Measurements from ENCODE around the gene EXOC4.

Gene EXOC4

GRCh38 chr7:133529861-133530260 is 277.0 kb downstream of the EXOC4 start:
- Histone ChIP-seq H3K27ac (ENCODE audit: low read depth, low read length) (no peak overlapping the region), H3K4me1 (ENCODE audit: control insufficient read depth, insufficient read depth, low read length) (no peaks in the 10 kb centered on the region), H3K27me3 (ENCODE audit: control insufficient read depth, insufficient read depth, low read length) (no peaks in the 10 kb centered on the region)

DNA sequence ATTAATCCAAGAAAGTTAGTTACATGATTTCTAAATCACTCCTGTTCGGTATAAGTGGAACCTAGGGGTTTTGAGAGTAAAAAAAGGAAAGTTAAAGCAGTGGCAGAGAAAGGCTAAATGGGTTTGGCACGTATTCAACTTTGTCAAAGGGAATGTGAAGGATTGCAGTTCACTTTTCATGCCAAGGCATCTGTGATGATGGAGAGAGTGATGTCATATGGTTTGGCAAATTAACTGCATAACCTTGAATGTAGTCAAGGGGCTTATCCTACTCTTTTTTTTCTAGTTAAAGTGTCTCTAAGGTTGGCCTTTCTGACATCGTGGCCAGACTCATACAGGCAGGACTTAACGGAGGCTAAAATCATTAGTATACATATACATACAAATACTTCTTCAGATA is 277.8 kb downstream of the EXOC4 start:
- H3K9me3 ChIP-seq (ENCODE audit: control insufficient read depth, insufficient read depth, low read depth, low read length) = no peaks in the 10 kb centered on the region

More at GRCh38 chr7:133529861-133530260, 277.0 kb downstream of the EXOC4 start:
- Histone ChIP-seq H3K36me3 (ENCODE audit: control insufficient read depth, insufficient read depth, low read length) (no peaks in the 10 kb centered on the region), H3K9ac (ENCODE audit: low read length) (no peak overlapping the region), H3K4me3 (ENCODE audit: low read depth, low read length) (no peak overlapping the region), H3K9me3 (ENCODE audit: control insufficient read depth, insufficient read depth, low read depth, low read length) (no peaks in the 10 kb centered on the region)

GRCh38 chr7:133534816-133535215 is 281.9 kb downstream of the EXOC4 start:
- H3K9ac ChIP-seq (ENCODE audit: low read length) = no peak overlapping the region
- no peaks in the 10 kb centered on the region for H3K36me3 ChIP-seq (ENCODE audit: control insufficient read depth, insufficient read depth, low read length)
- no peak overlapping the region for H3K4me3 ChIP-seq (ENCODE audit: low read depth, low read length)
- H3K27me3 ChIP-seq (ENCODE audit: control insufficient read depth, insufficient read depth, low read length) = no peaks in the 10 kb centered on the region
- H3K4me1 ChIP-seq (ENCODE audit: control insufficient read depth, insufficient read depth, low read length) = 0 out of 2 replicates have a peak, but pooled peaks cover under 1% of the 10 kb centered on the region
- H3K27ac ChIP-seq (ENCODE audit: low read depth, low read length) = no peak overlapping the region
- no peaks in the 10 kb centered on the region for H3K9me3 ChIP-seq (ENCODE audit: control insufficient read depth, insufficient read depth, low read depth, low read length)

More for the DNA sequence above, 277.8 kb downstream of the EXOC4 start:
- Histone ChIP-seq H3K4me3 (ENCODE audit: low read depth, low read length) (no peak overlapping the region), H3K27ac (ENCODE audit: low read depth, low read length) (no peak overlapping the region), H3K9ac (ENCODE audit: low read length) (no peak overlapping the region), H3K4me1 (ENCODE audit: control insufficient read depth, insufficient read depth, low read length) (no peaks in the 10 kb centered on the region), H3K36me3 (ENCODE audit: control insufficient read depth, insufficient read depth, low read length) (no peaks in the 10 kb centered on the region), H3K27me3 (ENCODE audit: control insufficient read depth, insufficient read depth, low read length) (no peaks in the 10 kb centered on the region)

- H3K9ac ChIP-seq (ENCODE audit: low read length) = no peak overlapping the region
- no peak overlapping the region for H3K4me3 ChIP-seq (ENCODE audit: low read depth, low read length)
- H3K36me3 ChIP-seq (ENCODE audit: control insufficient read depth, insufficient read depth, low read length) = no peaks in the 10 kb centered on the region
- H3K4me1 ChIP-seq (ENCODE audit: control insufficient read depth, insufficient read depth, low read length) = peaks cover 5% of the 10 kb centered on the region; the same call in 1 of the 2 replicates
- H3K9me3 ChIP-seq (ENCODE audit: control insufficient read depth, insufficient read depth, low read depth, low read length) = no peaks in the 10 kb centered on the region
- H3K27ac ChIP-seq (ENCODE audit: low read depth, low read length) = no peak overlapping the region
- H3K27me3 ChIP-seq (ENCODE audit: control insufficient read depth, insufficient read depth, low read length) = no peaks in the 10 kb centered on the region
Observed at GRCh38 chr7:133535308-133535707, 282.4 kb downstream of the EXOC4 start.

- Histone ChIP-seq H3K27ac (ENCODE audit: low read depth, low read length) (no peak overlapping the region), H3K27me3 (ENCODE audit: control insufficient read depth, insufficient read depth, low read length) (no peaks in the 10 kb centered on the region), H3K9ac (ENCODE audit: low read length) (no peak overlapping the region), H3K9me3 (ENCODE audit: control insufficient read depth, insufficient read depth, low read depth, low read length) (no peaks in the 10 kb centered on the region), H3K4me1 (ENCODE audit: control insufficient read depth, insufficient read depth, low read length) (peaks cover 5% of the 10 kb centered on the region; the same call in 1 of the 2 replicates), H3K4me3 (ENCODE audit: low read depth, low read length) (no peak overlapping the region), H3K36me3 (ENCODE audit: control insufficient read depth, insufficient read depth, low read length) (no peaks in the 10 kb centered on the region)
Observed at GRCh38 chr7:133536450-133536849, 283.6 kb downstream of the EXOC4 start.

DNA sequence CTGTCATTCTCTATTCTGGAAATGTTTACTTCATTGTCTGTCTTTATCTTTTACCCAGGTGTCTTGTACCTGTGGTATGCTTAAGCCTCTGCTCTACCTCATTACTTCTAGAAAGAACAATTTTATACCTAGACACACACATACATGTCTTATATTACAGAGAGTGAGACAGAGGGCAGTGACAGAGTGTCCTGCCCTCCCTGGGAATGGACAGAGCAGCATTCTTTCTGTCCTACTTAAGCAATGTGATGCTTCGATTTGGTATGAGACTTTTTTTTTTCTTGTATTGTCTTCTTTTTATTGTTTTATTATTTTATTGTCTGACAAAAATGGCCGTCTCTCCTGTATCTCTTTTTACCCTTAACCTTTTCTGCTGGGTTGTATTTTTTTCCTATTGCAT is 286.1 kb downstream of the EXOC4 start:
- Histone ChIP-seq H3K9ac (ENCODE audit: low read length) (no peak overlapping the region), H3K4me3 (ENCODE audit: low read depth, low read length) (no peak overlapping the region), H3K27me3 (ENCODE audit: control insufficient read depth, insufficient read depth, low read length) (no peaks in the 10 kb centered on the region), H3K4me1 (ENCODE audit: control insufficient read depth, insufficient read depth, low read length) (peaks cover 5% of the 10 kb centered on the region; the same call in 1 of the 2 replicates), H3K36me3 (ENCODE audit: control insufficient read depth, insufficient read depth, low read length) (no peaks in the 10 kb centered on the region), H3K27ac (ENCODE audit: low read depth, low read length) (no peak overlapping the region), H3K9me3 (ENCODE audit: control insufficient read depth, insufficient read depth, low read depth, low read length) (no peaks in the 10 kb centered on the region)

GRCh38 chr7:133540096-133540860 is 287.4 kb downstream of the EXOC4 start:
- Histone ChIP-seq H3K27me3 (ENCODE audit: control insufficient read depth, insufficient read depth, low read length) (no peaks in the 10 kb centered on the region), H3K9ac (ENCODE audit: low read length) (no peak overlapping the region), H3K36me3 (ENCODE audit: control insufficient read depth, insufficient read depth, low read length) (no peaks in the 10 kb centered on the region), H3K4me3 (ENCODE audit: low read depth, low read length) (no peak overlapping the region), H3K27ac (ENCODE audit: low read depth, low read length) (no peak overlapping the region; the same call in 1 of the 2 replicates), H3K4me1 (ENCODE audit: control insufficient read depth, insufficient read depth, low read length) (peaks cover 5% of the 10 kb centered on the region; the same call in 1 of the 2 replicates), H3K9me3 (ENCODE audit: control insufficient read depth, insufficient read depth, low read depth, low read length) (no peaks in the 10 kb centered on the region)

DNA sequence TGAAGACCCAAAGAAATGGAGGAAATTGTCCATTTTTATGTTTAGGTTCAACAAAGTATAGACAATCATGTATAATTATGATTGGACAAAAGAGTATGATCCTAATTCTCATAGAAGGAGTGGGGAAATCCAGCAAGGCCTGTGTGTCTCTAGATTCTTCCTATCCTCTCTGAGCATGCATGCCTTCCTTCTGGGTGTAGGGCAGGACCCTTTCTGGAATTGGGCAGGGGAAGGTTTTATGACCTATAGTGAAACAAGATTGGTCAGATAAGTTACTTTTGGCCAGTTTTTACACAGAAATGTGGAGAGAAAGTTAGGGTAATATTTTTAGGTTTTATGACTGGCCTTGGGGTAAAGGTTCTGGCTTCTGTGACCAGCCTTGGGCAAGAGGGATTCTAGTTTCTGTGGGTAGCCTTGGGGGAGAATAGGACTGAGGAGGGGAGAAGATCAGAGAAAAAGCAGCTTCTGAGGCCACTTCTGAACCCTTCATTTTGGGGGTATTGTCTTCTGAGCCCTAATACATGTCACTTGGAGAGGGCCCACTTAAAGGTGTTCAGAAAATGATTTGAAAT is 289.4 kb downstream of the EXOC4 start:
- H3K4me1 ChIP-seq (ENCODE audit: control insufficient read depth, insufficient read depth, low read length) = peaks cover 5% of the 10 kb centered on the region; the same call in 1 of the 2 replicates
- no peak overlapping the region for H3K9ac ChIP-seq (ENCODE audit: low read length)
- no peaks in the 10 kb centered on the region for H3K9me3 ChIP-seq (ENCODE audit: control insufficient read depth, insufficient read depth, low read depth, low read length)
- no peak overlapping the region for H3K4me3 ChIP-seq (ENCODE audit: low read depth, low read length)
- no peaks in the 10 kb centered on the region for H3K27me3 ChIP-seq (ENCODE audit: control insufficient read depth, insufficient read depth, low read length)
- no peaks in the 10 kb centered on the region for H3K36me3 ChIP-seq (ENCODE audit: control insufficient read depth, insufficient read depth, low read length)
- H3K27ac ChIP-seq (ENCODE audit: low read depth, low read length) = no peak overlapping the region

DNA sequence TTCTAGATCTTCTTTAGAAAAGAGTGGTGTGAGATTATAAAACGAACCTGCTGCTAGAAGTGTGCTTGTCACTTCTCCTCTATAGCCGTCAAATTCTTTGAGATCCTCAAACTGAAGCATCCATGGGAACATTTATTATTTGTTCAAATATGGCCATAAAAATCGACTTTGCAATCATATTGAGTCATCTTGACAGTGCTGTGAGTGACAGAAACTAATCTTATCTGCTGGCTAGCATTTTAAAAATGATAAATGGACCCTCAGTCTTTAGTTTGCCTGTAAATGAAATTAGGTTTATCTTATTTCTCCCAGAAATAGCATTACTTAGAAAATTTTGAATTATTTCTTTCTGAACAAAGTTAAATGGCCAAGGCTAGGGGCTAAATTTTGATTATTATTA is 290.8 kb downstream of the EXOC4 start:
- H3K9ac ChIP-seq (ENCODE audit: low read length) = no peak overlapping the region
- no peak overlapping the region for H3K27ac ChIP-seq (ENCODE audit: low read depth, low read length)
- H3K4me3 ChIP-seq (ENCODE audit: low read depth, low read length) = no peak overlapping the region
- no peaks in the 10 kb centered on the region for H3K9me3 ChIP-seq (ENCODE audit: control insufficient read depth, insufficient read depth, low read depth, low read length)
- H3K36me3 ChIP-seq (ENCODE audit: control insufficient read depth, insufficient read depth, low read length) = no peaks in the 10 kb centered on the region
- H3K4me1 ChIP-seq (ENCODE audit: control insufficient read depth, insufficient read depth, low read length) = peaks cover 5% of the 10 kb centered on the region; the same call in 1 of the 2 replicates
- no peaks in the 10 kb centered on the region for H3K27me3 ChIP-seq (ENCODE audit: control insufficient read depth, insufficient read depth, low read length)

GRCh38 chr7:133545618-133546017 is 292.7 kb downstream of the EXOC4 start:
- Histone ChIP-seq H3K36me3 (ENCODE audit: control insufficient read depth, insufficient read depth, low read length) (no peaks in the 10 kb centered on the region), H3K4me3 (ENCODE audit: low read depth, low read length) (no peak overlapping the region), H3K9ac (ENCODE audit: low read length) (no peak overlapping the region), H3K27ac (ENCODE audit: low read depth, low read length) (no peak overlapping the region), H3K4me1 (ENCODE audit: control insufficient read depth, insufficient read depth, low read length) (no peaks in the 10 kb centered on the region), H3K9me3 (ENCODE audit: control insufficient read depth, insufficient read depth, low read depth, low read length) (no peaks in the 10 kb centered on the region), H3K27me3 (ENCODE audit: control insufficient read depth, insufficient read depth, low read length) (no peaks in the 10 kb centered on the region)

DNA sequence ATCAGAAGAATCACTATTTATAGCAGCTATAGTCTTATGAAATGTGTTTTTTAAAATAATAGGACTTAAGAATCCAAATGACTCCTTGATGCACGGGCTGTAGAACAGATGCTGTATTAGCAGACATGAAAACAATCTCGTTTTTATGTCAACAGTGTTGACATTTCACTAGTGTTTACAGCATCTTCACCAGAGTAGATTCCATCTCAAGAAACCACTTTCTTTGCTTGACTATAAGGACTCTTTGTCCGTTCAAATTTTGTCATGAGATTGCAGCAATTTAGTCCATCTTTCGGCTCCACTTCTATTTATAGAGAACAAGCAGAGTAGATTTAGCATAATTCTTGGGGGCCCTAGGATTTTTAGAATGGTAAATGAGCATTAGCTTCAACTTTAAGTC is 295.1 kb downstream of the EXOC4 start:
- no peak overlapping the region for H3K4me3 ChIP-seq (ENCODE audit: low read depth, low read length)
- H3K36me3 ChIP-seq (ENCODE audit: control insufficient read depth, insufficient read depth, low read length) = no peaks in the 10 kb centered on the region
- no peaks in the 10 kb centered on the region for H3K9me3 ChIP-seq (ENCODE audit: control insufficient read depth, insufficient read depth, low read depth, low read length)
- no peaks in the 10 kb centered on the region for H3K4me1 ChIP-seq (ENCODE audit: control insufficient read depth, insufficient read depth, low read length)
- H3K27me3 ChIP-seq (ENCODE audit: control insufficient read depth, insufficient read depth, low read length) = no peaks in the 10 kb centered on the region
- H3K9ac ChIP-seq (ENCODE audit: low read length) = no peak overlapping the region
- no peak overlapping the region for H3K27ac ChIP-seq (ENCODE audit: low read depth, low read length)

Data from HUES6 (cell line).